ENCODE data around the gene FOXR1. TPM values are rescaled to one million over a fixed set of nuclear protein-coding genes. Genes with fewer than 3 reads are reported as not detected.

The FOXR1 gene
- total and polyA plus RNA-seq, 2 of the 8 experiments (the other 6 are each of a cell fraction or from before 2014, with no cell fraction given) = not detected

GRCh38 chr11:118924591-118925585, 46.7 kb upstream of the FOXR1 start (continued):
- TF ChIP-seq ZNF274 (IDR thresholded peaks at IDR 0.05; ENCODE audit: borderline replicate concordance, extremely low read depth, low read length) = no peak
- peak; percentile 56 for TF ChIP-seq SIX5 (IDR thresholded peaks at IDR 0.05; ENCODE audit: low read depth, low read length)
- TF ChIP-seq KDM5A (IDR thresholded peaks at IDR 0.05; ENCODE audit: low read length) = no peak
- no peak for TF ChIP-seq SRF (IDR thresholded peaks at IDR 0.05; ENCODE audit: low read depth, low read length)
- no peak for TF ChIP-seq TAF1 (IDR thresholded peaks at IDR 0.05; ENCODE audit: low read depth, low read length)
- TF ChIP-seq HDAC6 (IDR thresholded peaks at IDR 0.05; ENCODE audit: low read depth, low read length) = no peak
- no peak for TF ChIP-seq ATF2 (IDR thresholded peaks at IDR 0.05; ENCODE audit: low read length)
- no peak for TF ChIP-seq SIRT6 (IDR thresholded peaks at IDR 0.05; ENCODE audit: low read length)
- no peak for TF ChIP-seq CEBPB (IDR thresholded peaks at IDR 0.05; ENCODE audit: low read depth, low read length)
- no peak for TF ChIP-seq CTBP2 (IDR thresholded peaks at IDR 0.05; ENCODE audit: borderline replicate concordance, insufficient read depth, insufficient read length, low read length)
- no peak for TF ChIP-seq RNF2 (IDR thresholded peaks at IDR 0.05; ENCODE audit: borderline replicate concordance, low read depth, low read length, missing control alignments, poor library complexity, severe bottlenecking)
- no peak for TF ChIP-seq EP300 (IDR thresholded peaks at IDR 0.05; ENCODE audit: borderline replicate concordance in 1 of 2, low read depth in 2 of 2, low read length in 2 of 2)
- TF ChIP-seq SIN3A (conservative IDR thresholded peaks at IDR 0.05 in 1 of 2, IDR thresholded peaks at IDR 0.05 in 1 of 2; ENCODE audit: low read depth in 1 of 2, low read length in 2 of 2) = peak; percentile 85 to 98
- TF ChIP-seq CBX8 (IDR thresholded peaks at IDR 0.05; ENCODE audit: borderline replicate concordance, low read depth, low read length) = no peak
- TF ChIP-seq TBP (IDR thresholded peaks at IDR 0.05; ENCODE audit: low read depth, low read length) = no peak
- no peak for TF ChIP-seq E2F6 (IDR thresholded peaks at IDR 0.05)
- no peak for TF ChIP-seq SP1 (IDR thresholded peaks at IDR 0.05; ENCODE audit: low read depth, low read length)
- TF ChIP-seq NANOG (IDR thresholded peaks at IDR 0.05; ENCODE audit: insufficient read depth, low read depth, low read length, poor library complexity, severe bottlenecking) = no peak
- TF ChIP-seq YY1 (IDR thresholded peaks at IDR 0.05; ENCODE audit: low read depth, low read length) = no peak
- TF ChIP-seq HDAC2 (IDR thresholded peaks at IDR 0.05; ENCODE audit: borderline replicate concordance in 1 of 2, low read depth in 2 of 2, low read length in 2 of 2) = peak in 1 of 2 experiments; percentile 84; a peak in 1 of 4 replicates

Data from H1 (cell line).